ENCODE results near the gene PANK2.

The PANK2 gene

GRCh38 chr20:3976511-3976910, 87.3 kb downstream of the PANK2 start:
- in situ Hi-C loops (cut with MboI; ENCODE audit: low sequenced_read_pairs) = no loop called here

All from HL-60/S4 (cell line).